Activated T-cell treated with anti-CD3 and anti-CD28 coated beads, Interleukin-2, amount 50 U/mL, for 48 hours (primary cell): ENCODE measurements around the gene STAP2.
"Not testable (repeated sequence)": the region's sequence is repeated elsewhere in the genome, so short reads cannot be mapped to it uniquely, and the experiment has no call there.

Experiments
- DNase-seq, 2 experiments: peaks; one replicate each; pipeline ENCODE4 v3.0.0-alpha.2; 2020

STAP2 gene

GRCh38 chr19:4354897-4355296, 16.3 kb upstream of the STAP2 start:
- DNase-seq, result no peak

- no peak for DNase-seq
These were observed 15.7 kb upstream of the STAP2 start for GRCh38 chr19:4354282-4354681.

- peak; percentile 71 for DNase-seq
These were observed 14.1 kb upstream of the STAP2 start for GRCh38 chr19:4352701-4353121.

- DNase-seq, result no peak
These were observed 12.1 kb upstream of the STAP2 start for GRCh38 chr19:4350726-4351125.

GRCh38 chr19:4350111-4350510, 11.5 kb upstream of the STAP2 start:
- DNase-seq, result no peak

GRCh38 chr19:4349225-4349624, 10.6 kb upstream of the STAP2 start:
- DNase-seq, result not testable (repeated sequence)

- no peak for DNase-seq
These were observed 8.9 kb upstream of the STAP2 start for GRCh38 chr19:4347521-4347920.

- DNase-seq, result no peak
These were observed 7.4 kb upstream of the STAP2 start for GRCh38 chr19:4346020-4346383.

GRCh38 chr19:4345342-4346019, 6.9 kb upstream of the STAP2 start:
- DNase-seq, result no peak

GRCh38 chr19:4343370-4344307, 5.0 kb upstream of the STAP2 start, which contains the start of gene MPND:
MPND (plus strand) TSS chr19:4343562; CDS start chr19:4343594, 32 bp downstream.
- DNase-seq, result peak; percentile 96 to 97

- peak; percentile 95 for DNase-seq
These were observed 4.2 kb upstream of the STAP2 start for GRCh38 chr19:4342615-4343369.

GRCh38 chr19:4342314-4342614, 3.6 kb upstream of the STAP2 start:
- no peak for DNase-seq

- DNase-seq, result peak; percentile 41 to 46
These were observed 654 bp downstream of the STAP2 start for GRCh38 chr19:4337906-4338440.

- no peak for DNase-seq
These were observed 3.6 kb downstream of the STAP2 start for GRCh38 chr19:4334929-4335570.

- no peak for DNase-seq
These were observed 8.8 kb downstream of the STAP2 start for GRCh38 chr19:4329858-4330257.

- DNase-seq, result peak; percentile 73 to 75
These were observed 9.5 kb downstream of the STAP2 start for GRCh38 chr19:4328991-4329681.

GRCh38 chr19:4328243-4328990, 10.2 kb downstream of the STAP2 start:
- peak; percentile 96 to 98 for DNase-seq

GRCh38 chr19:4327877-4328242, 10.8 kb downstream of the STAP2 start:
- DNase-seq, result no peak

- DNase-seq, result peak; percentile 91
These were observed 11.3 kb downstream of the STAP2 start for GRCh38 chr19:4327252-4327876.

GRCh38 chr19:4326837-4327251, 11.8 kb downstream of the STAP2 start:
- peak in 1 of 2 experiments; percentile 41 for DNase-seq
